ENCODE measurements around the gene MYO7A.

MYO7A gene

GRCh38 chr11:77142091-77142975 is 14.3 kb downstream of the MYO7A start:
- DNase-seq (ENCODE audit: low spot score): no peak
- in situ Hi-C loops (cut with MboI; ENCODE audit: low sequenced_read_pairs, unreplicated experiment): no loop called here
- no peak for TF ChIP-seq CTCF (IDR thresholded peaks at IDR 0.05; ENCODE audit: borderline replicate concordance, control extremely low read depth, extremely low read depth, insufficient read depth, missing control alignments)

DNA sequence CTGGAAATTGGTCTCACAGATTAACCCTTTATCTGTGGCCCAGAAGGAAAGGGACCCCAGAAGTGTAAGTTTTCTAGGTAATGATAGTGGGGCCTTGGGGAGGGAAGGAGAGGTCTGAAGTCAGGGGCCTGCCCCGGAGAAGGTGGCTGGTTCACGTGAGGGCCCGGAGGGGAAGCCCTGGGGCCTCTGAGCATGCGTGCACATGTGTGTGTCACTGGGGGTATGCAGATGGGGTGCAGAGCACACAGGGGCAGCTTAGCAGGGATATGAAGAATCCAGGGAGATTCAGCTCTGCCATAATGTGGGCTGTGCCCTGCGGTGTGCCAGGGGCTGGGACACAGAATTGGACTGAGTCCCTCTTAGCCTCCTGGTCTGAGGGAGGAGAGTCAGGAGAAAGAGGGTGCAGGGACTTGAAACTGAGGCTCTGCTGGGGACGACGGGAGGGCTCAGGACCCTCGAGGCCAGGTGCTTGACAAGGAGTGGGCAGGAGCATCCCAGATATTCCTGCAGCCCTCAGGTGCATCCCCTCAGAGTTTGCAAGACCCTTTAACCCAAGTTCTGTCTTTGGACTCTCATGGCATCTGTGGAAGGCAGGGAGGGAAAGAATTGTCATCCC is 15.5 kb downstream of the MYO7A start:
- in situ Hi-C loops (cut with MboI; ENCODE audit: low sequenced_read_pairs, unreplicated experiment): no loop called here
- no peak for TF ChIP-seq CTCF (IDR thresholded peaks at IDR 0.05; ENCODE audit: borderline replicate concordance, control extremely low read depth, extremely low read depth, insufficient read depth, missing control alignments)

DNA sequence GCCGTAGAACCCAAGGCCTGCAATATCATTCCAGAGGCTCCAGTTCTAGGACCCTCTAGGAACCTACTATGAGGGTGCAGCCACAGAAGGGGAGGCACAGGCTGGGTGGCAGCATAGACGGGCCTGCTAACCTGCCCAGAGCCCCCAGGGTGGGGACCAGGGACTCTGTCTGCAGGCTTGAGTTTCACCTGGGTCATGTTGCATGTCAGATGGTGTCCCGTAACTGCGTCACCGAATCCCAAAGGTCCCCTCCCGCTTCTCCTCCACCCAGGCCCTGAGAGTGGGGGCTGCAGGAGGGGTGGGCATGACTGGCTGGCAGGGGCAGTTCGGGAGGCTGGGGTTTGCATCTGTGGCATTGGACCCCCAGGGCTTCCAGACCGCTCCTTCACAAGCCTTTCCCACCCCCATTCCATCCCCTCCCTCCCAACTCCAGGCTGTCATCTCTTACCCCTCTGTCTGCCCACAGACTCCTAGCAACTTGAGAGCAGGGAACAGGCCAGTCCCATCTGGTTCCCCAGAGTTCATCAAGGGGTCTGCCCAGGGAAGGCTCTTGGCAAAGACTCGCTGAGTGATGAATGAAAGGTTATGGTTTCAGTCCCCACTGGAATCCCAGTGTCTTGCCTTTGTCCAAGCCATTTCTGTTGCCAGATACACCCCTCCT is 16.3 kb downstream of the MYO7A start:
- in situ Hi-C loops (cut with MboI; ENCODE audit: low sequenced_read_pairs, unreplicated experiment): no loop called here
- no peak for TF ChIP-seq CTCF (IDR thresholded peaks at IDR 0.05; ENCODE audit: borderline replicate concordance, control extremely low read depth, extremely low read depth, insufficient read depth, missing control alignments)
- DNase-seq (ENCODE audit: low spot score): no peak

More for the DNA sequence above, 15.5 kb downstream of the MYO7A start:
- DNase-seq (ENCODE audit: low spot score): no peak

- DNase-seq (ENCODE audit: low spot score): no peak
- no peak for TF ChIP-seq CTCF (IDR thresholded peaks at IDR 0.05; ENCODE audit: borderline replicate concordance, control extremely low read depth, extremely low read depth, insufficient read depth, missing control alignments)
- in situ Hi-C loops (cut with MboI; ENCODE audit: low sequenced_read_pairs, unreplicated experiment): no loop called here
These were observed 16.9 kb downstream of the MYO7A start for GRCh38 chr11:77144857-77145428.

DNA sequence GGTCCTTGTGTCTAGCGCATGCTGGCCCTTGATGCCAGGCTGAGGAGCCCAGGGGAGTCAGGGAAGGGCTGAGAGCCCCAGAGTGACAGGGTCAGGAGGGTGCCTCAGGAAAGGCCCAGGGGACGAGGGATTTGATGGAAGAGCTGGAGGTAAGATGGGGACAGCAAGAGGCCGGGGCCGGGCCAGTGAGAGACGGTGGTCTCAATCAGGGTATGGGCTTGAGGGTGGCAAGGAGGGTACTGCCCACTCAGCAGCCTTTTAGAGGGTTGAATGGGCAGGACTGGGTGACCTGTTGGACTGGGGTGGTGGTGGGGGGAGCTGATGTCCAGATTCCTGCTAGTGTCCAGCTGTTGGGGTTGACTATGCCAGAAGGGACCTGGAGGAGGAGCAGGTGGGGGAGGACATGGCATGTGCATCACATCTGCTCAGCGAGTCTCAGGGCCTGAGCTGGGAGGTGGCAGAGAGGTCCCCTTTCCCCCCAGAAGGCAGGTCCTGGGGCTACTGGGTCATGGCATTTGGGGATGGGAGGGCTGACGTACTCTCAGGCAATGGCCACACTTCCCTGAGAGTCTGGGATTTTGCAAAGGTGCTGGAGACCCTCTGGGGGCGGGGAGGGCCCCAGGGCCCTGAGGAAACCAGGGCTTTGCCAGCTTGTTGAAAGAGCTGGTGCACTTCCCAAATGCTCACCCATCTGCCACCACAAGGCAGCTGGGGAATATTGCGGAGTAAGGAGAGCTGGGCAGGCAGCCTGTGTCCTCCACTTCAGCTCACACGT is 18.4 kb downstream of the MYO7A start:
- no peak for TF ChIP-seq CTCF (IDR thresholded peaks at IDR 0.05; ENCODE audit: borderline replicate concordance, control extremely low read depth, extremely low read depth, insufficient read depth, missing control alignments)
- no peak for DNase-seq (ENCODE audit: low spot score)
- in situ Hi-C loops (cut with MboI; ENCODE audit: low sequenced_read_pairs, unreplicated experiment): no loop called here

GRCh38 chr11:77147036-77147315 is 18.9 kb downstream of the MYO7A start:
- in situ Hi-C loops (cut with MboI; ENCODE audit: low sequenced_read_pairs, unreplicated experiment): no loop called here
- no peak for DNase-seq (ENCODE audit: low spot score)
- no peak for TF ChIP-seq CTCF (IDR thresholded peaks at IDR 0.05; ENCODE audit: borderline replicate concordance, control extremely low read depth, extremely low read depth, insufficient read depth, missing control alignments)
